ENCODE results near the gene GPS2. TPM values are rescaled to one million over a fixed set of nuclear protein-coding genes. Genes with fewer than 3 reads are reported as not detected.
"Not testable (repeated sequence)": the region's sequence is repeated elsewhere in the genome, so short reads cannot be mapped to it uniquely, and the experiment has no call there.

GPS2 gene
- total and polyA plus RNA-seq, 10 donors: 54.1 to 123 (median 68.1) TPM

DNA sequence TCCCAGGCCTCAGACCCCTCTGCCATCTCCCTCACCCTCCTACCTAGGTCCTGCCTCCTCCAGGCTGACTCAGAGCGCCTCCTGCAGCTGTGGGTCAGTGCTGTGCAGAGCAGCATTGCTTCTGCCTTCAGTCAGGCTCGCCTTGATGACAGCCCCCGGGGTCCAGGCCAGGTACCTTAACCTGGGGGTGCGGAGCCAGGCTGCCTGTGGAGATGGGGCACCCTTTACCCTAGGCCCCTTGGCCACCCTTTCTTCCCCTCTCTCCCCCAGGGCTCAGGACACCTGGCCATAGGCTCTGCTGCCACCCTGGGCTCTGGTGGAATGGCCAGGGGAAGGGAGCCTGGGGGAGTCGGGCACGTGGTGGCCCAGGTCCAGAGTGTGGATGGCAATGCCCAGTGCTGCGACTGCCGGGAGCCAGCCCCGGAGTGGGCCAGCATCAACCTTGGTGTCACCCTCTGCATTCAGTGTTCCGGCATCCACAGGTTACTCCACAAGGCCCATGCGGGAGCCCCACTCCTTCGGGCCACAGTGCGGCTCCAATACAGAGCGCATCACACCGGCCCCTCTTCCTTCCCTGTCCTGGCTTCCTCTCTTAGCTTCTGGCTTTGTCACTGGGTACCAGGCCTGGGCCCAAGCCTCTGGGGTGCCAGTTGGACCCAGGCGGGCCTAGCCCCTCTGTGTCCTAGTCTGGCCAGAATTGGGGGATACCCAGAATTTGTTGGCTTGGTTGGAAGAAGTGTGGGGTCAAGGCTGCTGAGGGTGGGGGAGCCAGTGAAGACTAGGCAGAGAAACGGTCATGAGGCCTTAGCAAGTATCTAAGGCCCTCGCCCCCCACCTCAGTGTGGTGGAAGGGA lies 31.8 kb upstream of the GPS2 start:
- H3K27ac ChIP-seq: no peak overlapping the region
- DNase-seq: no peak

DNA sequence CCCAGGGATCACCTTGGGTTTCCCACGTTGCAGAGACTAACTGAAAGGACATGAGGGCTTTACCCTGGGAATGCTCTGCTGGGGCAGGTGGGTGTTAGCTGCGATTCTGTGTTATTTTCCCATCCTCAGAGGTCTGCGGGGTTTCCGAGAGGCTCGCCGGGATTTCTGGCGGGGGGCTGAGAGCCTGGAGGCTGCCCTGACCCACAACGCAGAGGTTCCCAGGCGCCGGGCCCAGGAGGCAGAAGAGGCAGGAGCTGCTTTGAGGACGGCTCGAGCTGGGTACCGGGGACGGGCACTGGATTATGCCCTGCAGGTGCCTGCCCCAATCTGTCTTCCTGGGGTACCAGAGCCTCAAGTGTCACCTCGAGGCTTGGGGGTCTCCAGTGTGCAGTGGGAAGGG lies 28.1 kb upstream of the GPS2 start:
- H3K27ac ChIP-seq: no peak overlapping the region
- WGBS, 5 donors: 83 to 89% (median 87%) methylated on average over 15 of the region's 15 CpGs
- H3K4me3 ChIP-seq: no peak overlapping the region
- H3K27me3 ChIP-seq (replicated peaks in 1 of 7): peaks cover 0 to 20% (median 0%) of the 10 kb centered on the region in 7 donors
- DNase-seq: no peak
- H3K36me3 ChIP-seq: peaks cover 0 to 100% (median 74%) of the 10 kb centered on the region in 6 donors
- H3K9me3 ChIP-seq: no peaks in the 10 kb centered on the region
- H3K4me1 ChIP-seq: peaks cover 0 to 43% (median 15%) of the 10 kb centered on the region in 6 donors
- peak in 2 of 3 donors; percentile 9 to 62 for TF ChIP-seq POLR2AphosphoS5 (IDR thresholded peaks at IDR 0.05)
- TF ChIP-seq, protein P1, sequence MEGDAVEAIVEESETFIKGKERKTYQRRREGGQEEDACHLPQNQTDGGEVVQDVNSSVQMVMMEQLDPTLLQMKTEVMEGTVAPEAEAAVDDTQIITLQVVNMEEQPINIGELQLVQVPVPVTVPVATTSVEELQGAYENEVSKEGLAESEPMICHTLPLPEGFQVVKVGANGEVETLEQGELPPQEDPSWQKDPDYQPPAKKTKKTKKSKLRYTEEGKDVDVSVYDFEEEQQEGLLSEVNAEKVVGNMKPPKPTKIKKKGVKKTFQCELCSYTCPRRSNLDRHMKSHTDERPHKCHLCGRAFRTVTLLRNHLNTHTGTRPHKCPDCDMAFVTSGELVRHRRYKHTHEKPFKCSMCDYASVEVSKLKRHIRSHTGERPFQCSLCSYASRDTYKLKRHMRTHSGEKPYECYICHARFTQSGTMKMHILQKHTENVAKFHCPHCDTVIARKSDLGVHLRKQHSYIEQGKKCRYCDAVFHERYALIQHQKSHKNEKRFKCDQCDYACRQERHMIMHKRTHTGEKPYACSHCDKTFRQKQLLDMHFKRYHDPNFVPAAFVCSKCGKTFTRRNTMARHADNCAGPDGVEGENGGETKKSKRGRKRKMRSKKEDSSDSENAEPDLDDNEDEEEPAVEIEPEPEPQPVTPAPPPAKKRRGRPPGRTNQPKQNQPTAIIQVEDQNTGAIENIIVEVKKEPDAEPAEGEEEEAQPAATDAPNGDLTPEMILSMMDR (IDR thresholded peaks at IDR 0.05 in 8 of 11, conservative IDR thresholded peaks at IDR 0.05 in 3 of 11): no peak
- intact Hi-C loops (cut with DNase I; ENCODE audit: low total_unique reads): loop anchor here (10.0 kb wide), 2 partner anchors 48 to 232 kb away; partner anchors contain the start of genes CD68 and YBX2

More for the DNA sequence above, 31.8 kb upstream of the GPS2 start:
- no peaks in the 10 kb centered on the region for H3K9me3 ChIP-seq
- TF ChIP-seq POLR2AphosphoS5 (IDR thresholded peaks at IDR 0.05) (peak in 2 of 3 donors; percentile 14 to 57), POLR2A (IDR thresholded peaks at IDR 0.05) (no peak)
- TF ChIP-seq, protein P1 (IDR thresholded peaks at IDR 0.05 in 8 of 11, conservative IDR thresholded peaks at IDR 0.05 in 3 of 11): no peak
- peaks cover 0 to 7% (median 0%) of the 10 kb centered on the region in 7 donors for H3K27me3 ChIP-seq (replicated peaks in 1 of 7)
- intact Hi-C loops (cut with DNase I; ENCODE audit: low total_unique reads): loop anchor here (10.0 kb wide), 2 partner anchors 52 to 228 kb away; partner anchors contain the start of genes CD68 and YBX2
- WGBS, 5 donors: 85 to 90% (median 89%) methylated on average over 13 to 18 of the region's 18 CpGs
- peaks cover 13 to 47% (median 28%) of the 10 kb centered on the region in 6 donors for H3K4me1 ChIP-seq
- no peak overlapping the region for H3K4me3 ChIP-seq
- peaks cover 0 to 92% (median 52%) of the 10 kb centered on the region in 6 donors for H3K36me3 ChIP-seq

DNA sequence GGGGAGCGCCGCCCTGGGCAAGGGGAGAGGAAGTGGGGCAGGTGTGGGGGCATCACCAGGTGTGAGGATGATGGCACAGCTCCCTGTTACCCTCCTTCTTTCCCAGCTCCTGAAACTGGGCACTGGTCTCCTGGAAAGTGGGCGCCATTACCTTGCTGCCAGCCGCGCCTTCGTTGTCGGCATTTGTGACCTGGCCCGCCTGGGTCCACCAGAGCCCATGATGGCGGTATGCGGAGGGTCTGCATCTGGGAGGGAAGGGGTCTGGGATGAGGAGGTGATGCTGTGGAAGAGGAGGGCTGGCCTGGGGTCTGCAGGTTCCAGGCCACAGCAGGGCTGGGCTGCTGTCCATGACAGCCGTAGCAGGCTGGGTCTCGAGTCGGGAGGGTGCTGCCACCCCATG lies 26.7 kb upstream of the GPS2 start:
- Histone ChIP-seq H3K27me3 (replicated peaks in 1 of 7) (peaks cover 0 to 20% (median 0%) of the 10 kb centered on the region in 7 donors), H3K27ac (no peak overlapping the region), H3K4me3 (no peak overlapping the region), H3K4me1 (peaks cover 11 to 51% (median 27%) of the 10 kb centered on the region in 6 donors), H3K9me3 (no peaks in the 10 kb centered on the region), H3K36me3 (peaks cover 0 to 91% (median 60%) of the 10 kb centered on the region in 6 donors)
- TF ChIP-seq, protein P1 (IDR thresholded peaks at IDR 0.05 in 8 of 11, conservative IDR thresholded peaks at IDR 0.05 in 3 of 11): no peak
- TF ChIP-seq POLR2AphosphoS5 (IDR thresholded peaks at IDR 0.05): peak in 2 of 3 donors; percentile 33 to 53
- intact Hi-C loops (cut with DNase I; ENCODE audit: low total_unique reads): loop anchor here (10.0 kb wide), 2 partner anchors 47 to 233 kb away; partner anchors contain the start of genes CD68 and YBX2
- DNase-seq: no peak
- 91 to 100% (median 95%) methylated on average over 10 to 13 of the region's 13 CpGs for WGBS, 5 donors

DNA sequence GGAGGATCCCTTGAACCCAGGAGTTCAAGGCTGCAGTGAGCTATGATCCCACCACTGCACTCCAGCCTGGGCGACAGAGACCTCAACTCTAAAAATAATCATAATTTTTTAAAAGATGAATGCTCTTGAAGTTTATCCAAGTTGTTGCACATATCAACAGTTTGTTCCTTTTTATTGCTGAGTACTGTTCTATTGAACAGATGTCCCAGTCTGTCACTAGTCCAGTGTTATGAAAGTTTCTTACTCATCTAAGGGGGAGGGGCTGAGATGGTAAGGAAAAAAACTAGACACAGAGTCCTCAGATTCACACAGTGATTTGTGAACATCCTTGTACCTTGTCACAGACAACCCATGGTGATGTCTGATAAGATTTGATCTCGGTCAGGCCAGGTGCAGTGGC lies 25.0 kb upstream of the GPS2 start:
- H3K4me1 ChIP-seq: peaks cover 11 to 65% (median 38%) of the 10 kb centered on the region in 6 donors
- no peak for TF ChIP-seq POLR2A (IDR thresholded peaks at IDR 0.05)
- TF ChIP-seq, protein P1 (IDR thresholded peaks at IDR 0.05 in 8 of 11, conservative IDR thresholded peaks at IDR 0.05 in 3 of 11): no peak
- no peak for TF ChIP-seq POLR2AphosphoS5 (IDR thresholded peaks at IDR 0.05)
- no peak overlapping the region for H3K27ac ChIP-seq
- no peak for DNase-seq
- H3K9me3 ChIP-seq: no peaks in the 10 kb centered on the region
- peaks cover 0 to 74% (median 47%) of the 10 kb centered on the region in 6 donors for H3K36me3 ChIP-seq
- intact Hi-C loops (cut with DNase I; ENCODE audit: low total_unique reads): loop anchor here (10.0 kb wide), 2 partner anchors 45 to 235 kb away; partner anchors contain the start of genes CD68 and YBX2
- WGBS, 5 donors: 78 to 87% (median 84%) methylated on average over 2 of the region's 2 CpGs
- H3K4me3 ChIP-seq: no peak overlapping the region
- peaks cover 0 to 20% (median 0%) of the 10 kb centered on the region in 7 donors for H3K27me3 ChIP-seq (replicated peaks in 1 of 7)

DNA sequence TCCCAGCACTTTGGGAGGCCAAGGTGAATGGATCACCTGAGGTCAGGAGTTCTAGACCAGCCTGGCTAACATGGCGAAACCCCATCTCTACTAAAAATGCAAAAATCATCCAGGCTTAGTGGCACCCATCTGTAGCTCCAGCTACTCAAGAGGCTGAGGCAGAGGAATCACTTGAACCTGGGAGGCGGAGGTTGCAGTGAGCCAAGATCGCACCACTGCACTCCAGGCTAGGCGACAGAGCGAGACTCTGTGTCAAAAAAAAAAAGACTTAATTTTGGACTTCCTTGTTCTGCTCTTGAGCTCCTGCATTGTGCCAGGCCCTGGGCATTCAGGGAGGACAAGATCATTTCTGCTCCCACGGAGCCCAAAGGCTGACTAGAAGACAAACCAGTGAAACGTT lies 22.4 kb upstream of the GPS2 start:
- peak overlapping the region; percentile 68 to 95 (median 90) for H3K27ac ChIP-seq
- intact Hi-C loops (cut with DNase I; ENCODE audit: low total_unique reads): not testable (repeated sequence)
- peak overlapping the region; percentile 49 to 77 (median 63) for H3K4me3 ChIP-seq

More for the DNA sequence above, 22.4 kb upstream of the GPS2 start:
- H3K9me3 ChIP-seq, DNase-seq: not testable (repeated sequence)
- peaks cover 11 to 87% (median 41%) of the 10 kb centered on the region in 6 donors for H3K4me1 ChIP-seq
- peaks cover 0 to 14% (median 0%) of the 10 kb centered on the region in 7 donors for H3K27me3 ChIP-seq (replicated peaks in 1 of 7)
- WGBS, 5 donors: 33 to 49% (median 39%) methylated on average over 7 of the region's 7 CpGs
- H3K36me3 ChIP-seq: peaks cover 0 to 49% (median 30%) of the 10 kb centered on the region in 6 donors

Data from spleen (tissue), 11 donors.